GM12878 (cell line): ENCODE data around the gene MAGI2. TPM values are rescaled to one million over a fixed set of nuclear protein-coding genes. Genes with fewer than 3 reads are reported as not detected.
"Not testable (repeated sequence)": the region's sequence is repeated elsewhere in the genome, so short reads cannot be mapped to it uniquely, and the experiment has no call there.

Source experiments
- ATAC-seq: fragments of 200-7000 bp; cut with Tn5 transposase; 3 replicates; pipeline ENCODE4 v1.9.1; 2020; ENCODE audit warnings: mild to moderate bottlenecking, moderate library complexity
- BruUV-seq: library from RNA; stranded (reverse); fragments of 400-500 nt; replicated peaks from 2 replicates; lab custom pipeline; 2021; lab: Mats Ljungman, UMichigan
- CTCF ChIA-PET: fragments of 300-600 bp; sonication (Branson Sonifier 250); formaldehyde crosslinking; extraction: SDS; loops from one replicate; lab custom pipeline; 2021; ENCODE audit warnings: inconsistent platforms; lab: Yijun Ruan, JAX
- POLR2A ChIA-PET: fragments of 350-600 bp; formaldehyde crosslinking; extraction: SDS; loops from one replicate; lab custom pipeline; 2021; ENCODE audit warnings: inconsistent platforms; lab: Charles Lee
- RAD21 ChIA-PET: fragments of 300-600 bp; sonication (Branson Sonifier 250); formaldehyde crosslinking; loops from one replicate; lab custom pipeline; 2023; ENCODE audit warnings: antibody characterized with exemption; ENCODE audit not compliant: unreplicated experiment; lab: Charles Lee
- SMC1A ChIA-PET: fragments of 300-600 bp; sonication (Branson Sonifier 250); formaldehyde crosslinking; loops from one replicate; lab custom pipeline; 2023; ENCODE audit not compliant: unreplicated experiment, uncharacterized antibody; lab: Charles Lee
- DNase-seq: peaks from one replicate; pipeline ENCODE4 v3.0.0-alpha.2; 2011; ENCODE audit warnings: low read depth, low spot score
- FAIRE-seq: peaks from 3 replicates; lab custom pipeline; 2011; peaks lifted over from hg19 to GRCh38; lab: Jason Lieb, UNC
- H2AFZ ChIP-seq: 2 replicates; pipeline ENCODE4 v1.6.0; 2011; ENCODE audit warnings: low read depth, low read length, control low read depth; ENCODE audit not compliant: control insufficient read depth
- H3K27ac ChIP-seq: 2 replicates; pipeline ENCODE4 v1.5.1; 2011; ENCODE audit warnings: control low read depth; ENCODE audit not compliant: control insufficient read depth, insufficient read depth
- H3K27me3 ChIP-seq, 2 experiments: replicated peaks in 1 of 2; 2 replicates each; pipeline versions ENCODE4 v1.6.0 to v1.6.1; 2011; ENCODE audit warnings: low read length in 1 of 2; ENCODE audit not compliant: control insufficient read depth in 2 of 2, insufficient read depth in 2 of 2
- H3K36me3 ChIP-seq, 2 experiments: 2 replicates each; pipeline ENCODE4 v1.5.1; 2011; ENCODE audit warnings: low read length in 1 of 2; ENCODE audit not compliant: control insufficient read depth in 2 of 2, insufficient read depth in 2 of 2
- H3K4me1 ChIP-seq: 2 replicates; pipeline ENCODE4 v1.6.1; 2011; ENCODE audit warnings: mild to moderate bottlenecking, low read length, moderate library complexity, mixed read lengths; ENCODE audit not compliant: control insufficient read depth, insufficient read depth
- H3K4me2 ChIP-seq: 2 replicates; pipeline ENCODE4 v1.6.0; 2011; ENCODE audit warnings: control low read depth; ENCODE audit not compliant: control insufficient read depth, insufficient read depth
- H3K4me3 ChIP-seq: fragments of 200-600 bp; sonication (generic); 2 replicates; pipeline ENCODE4 v1.5.1; 2016
- H3K79me2 ChIP-seq: 2 replicates; pipeline ENCODE4 v1.6.0; 2011; ENCODE audit warnings: low read length; ENCODE audit not compliant: control insufficient read depth, insufficient read depth
- H3K9ac ChIP-seq: 2 replicates; pipeline ENCODE4 v1.8.0; 2011; ENCODE audit warnings: low read length, control low read depth, mixed read lengths; ENCODE audit not compliant: control insufficient read depth, insufficient read depth
- H3K9me3 ChIP-seq: replicated peaks from 3 replicates; pipeline ENCODE4 v1.5.1; 2011; ENCODE audit warnings: mild to moderate bottlenecking, low read length; ENCODE audit not compliant: control insufficient read depth, insufficient read depth
- H4K20me1 ChIP-seq: 2 replicates; pipeline ENCODE4 v1.6.0; 2011; ENCODE audit not compliant: control insufficient read depth, insufficient read depth
- CTCF ChIP-seq, 3 experiments: IDR thresholded peaks in 2 of 3; conservative IDR thresholded peaks in 1 of 3; 2 replicates each; pipeline ENCODE4 v1.5.1; 2011; ENCODE audit warnings: low read depth in 3 of 3, low read length in 3 of 3, mild to moderate bottlenecking in 3 of 3, control low read depth in 2 of 3, moderate library complexity in 2 of 3, inconsistent platforms in 1 of 3, mixed read lengths in 1 of 3; ENCODE audit not compliant: control insufficient read depth in 2 of 3, insufficient read depth in 1 of 3; ENCODE audit errors: extremely low read depth in 1 of 3
- ELK1 ChIP-seq: IDR thresholded peaks from 2 replicates; pipeline ENCODE4 v1.6.1; 2012; ENCODE audit warnings: low read depth, low read length, improper control_type of control experiment
- RAD21 ChIP-seq: IDR thresholded peaks from 2 replicates; pipeline ENCODE4 v1.6.1; 2011; ENCODE audit warnings: mild to moderate bottlenecking, low read depth, low read length, moderate library complexity; ENCODE audit not compliant: insufficient read depth
- SMC3 ChIP-seq: IDR thresholded peaks from 2 replicates; pipeline ENCODE4 v1.6.1; 2011; ENCODE audit warnings: low read length, improper control_type of control experiment, borderline replicate concordance
- WGBS: methylation state at CpG from one replicate; pipeline ENCODE4 v1.1.6; 2016; ENCODE audit warnings: low lambda C conversion rate; ENCODE audit not compliant: insufficient replicate concordance, insufficient coverage; ENCODE audit errors: missing lambda C conversion rate; 5-methylcytosine and 5-hydroxymethylcytosine counted together
- in situ Hi-C: fragments of 300-500 bp; cut with MboI; formaldehyde crosslinking; loops from 9 replicates; pipeline ENCODE4 v1.14.3; 2018; ENCODE audit warnings: mixed read lengths
- intact Hi-C: fragments of 100-400 bp; cut with micrococcal nuclease; formaldehyde crosslinking; loops from one replicate; pipeline ENCODE4 v1.14.2; 2022; ENCODE audit not compliant: unreplicated experiment
- polyA plus RNA-seq, 11 experiments: library from polyadenylated mRNA; depleted of rRNA in 4 of 11; unstranded in 6 of 11; stranded (reverse) in 5 of 11; fragments of >200 nt; fragmentation: Nextera tagmentation in 4 of 11; fragmentation: Illumina TruSeq in 1 of 11; extraction: Ambion mirVana in 4 of 11; extraction: Trizol in 1 of 11; gene quantifications; 1 replicate in 1 of 11; 2 replicates in 10 of 11; pipeline versions ENCODE4 v1.2.1 to v1.2.3, GENCODE V29; 2011 to 2016; ENCODE audit warnings: inconsistent platforms in 2 of 11, missing spikeins in 2 of 11, low read depth in 1 of 11
- total RNA-seq, 4 experiments: library from RNA; depleted of rRNA in 3 of 4; stranded (reverse); fragments of >200 nt in 3 of 4; fragmentation: Illumina TruSeq in 1 of 4; extraction: Trizol in 1 of 4; gene quantifications; 2 replicates each; pipeline versions ENCODE4 v1.2.1 to v1.2.3, GENCODE V29; 2013 to 2021

MAGI2 gene
- total and polyA plus RNA-seq, 10 of the 15 experiments (the other 5 are each of a cell fraction or from before 2014, with no cell fraction given), result 0.01 to 0.31 (median 0.05) TPM; not detected in 2

DNA sequence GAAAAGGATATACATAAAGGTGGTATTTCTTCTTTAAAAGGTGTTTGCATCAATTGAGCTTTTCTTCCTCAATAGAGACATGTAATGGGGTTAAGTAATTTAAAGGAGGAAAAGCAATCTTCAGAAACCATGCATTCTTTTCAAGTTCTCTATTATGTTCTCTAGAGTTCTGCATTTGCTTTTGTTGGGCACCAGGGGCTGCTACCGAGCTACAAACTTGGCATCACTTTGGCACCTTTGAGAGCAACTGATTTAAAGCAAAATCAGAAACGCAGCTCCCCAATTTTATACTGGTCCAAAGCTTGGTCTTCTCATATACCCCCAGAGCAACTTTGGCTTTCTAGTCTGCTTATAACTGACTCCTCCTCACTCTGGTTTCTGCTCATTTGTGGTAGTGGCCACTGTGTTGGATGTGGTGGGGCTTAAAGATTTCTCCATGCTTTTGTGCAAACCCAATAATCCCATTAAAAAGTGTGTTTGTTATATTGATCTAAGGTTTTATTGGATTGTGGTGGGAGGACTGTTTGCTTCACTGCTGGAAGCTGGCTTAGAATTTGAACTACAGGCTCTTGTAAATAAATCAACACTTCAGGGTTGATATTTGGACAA is 942.8 kb downstream of the MAGI2 start:
- no peak for DNase-seq
- TF ChIP-seq RAD21 (peak; percentile 72), SMC3 (peak; percentile 68; the same call in 1 of the 2 replicates), CTCF (IDR thresholded peaks at IDR 0.05 in 2 of 3, conservative IDR thresholded peaks at IDR 0.05 in 1 of 3; ENCODE audit: control insufficient read depth in 2 of 3, extremely low read depth in 1 of 3, insufficient read depth in 1 of 3, low read depth in 3 of 3, low read length in 3 of 3) (peak; percentile 58 to 69 (median 68)), ELK1 (no peak)
- no peaks in the 10 kb centered on the region for H3K27me3 ChIP-seq
- H2AFZ ChIP-seq, result no peak overlapping the region
- H3K4me3 ChIP-seq, result no peak overlapping the region
- no peaks in the 10 kb centered on the region for H3K79me2 ChIP-seq
- no peak overlapping the region for H3K9ac ChIP-seq
- ChIA-PET POLR2A (no interaction called here), RAD21 (interaction anchor here (0.6 kb wide), 1 partner anchor 1032 kb away, joined by 3 read pairs; no protein-coding TSS in a partner anchor), CTCF (interaction anchor here (0.8 to 1.2 kb wide), 3 partner anchors 10 to 666 kb away, joined by 3 to 8 read pairs (median 3); no protein-coding TSS in a partner anchor), SMC1A (interaction anchor here (0.8 to 1.1 kb wide), 2 partner anchors 9 to 143 kb away, joined by 3 to 4 read pairs; no protein-coding TSS in a partner anchor)
- BruUV-seq, result no TSS peak
- no peak overlapping the region for H3K27ac ChIP-seq
- no peaks in the 10 kb centered on the region for H3K36me3 ChIP-seq
- in situ Hi-C loops (no loop called here), intact Hi-C loops (loop anchor here (5.0 to 10.0 kb wide), 2 partner anchors 414 to 667 kb away; no protein-coding TSS in a partner anchor)
- no peak overlapping the region for H3K4me2 ChIP-seq
- FAIRE-seq, result peak; percentile 27
- no peaks in the 10 kb centered on the region for H3K9me3 ChIP-seq
- peak; percentile 71 for ATAC-seq
- H4K20me1 ChIP-seq, result no peaks in the 10 kb centered on the region
- no peaks in the 10 kb centered on the region for H3K4me1 ChIP-seq
- whole genome bisulfite sequencing, result 7% methylated on average over 2 of the region's 2 CpGs

DNA sequence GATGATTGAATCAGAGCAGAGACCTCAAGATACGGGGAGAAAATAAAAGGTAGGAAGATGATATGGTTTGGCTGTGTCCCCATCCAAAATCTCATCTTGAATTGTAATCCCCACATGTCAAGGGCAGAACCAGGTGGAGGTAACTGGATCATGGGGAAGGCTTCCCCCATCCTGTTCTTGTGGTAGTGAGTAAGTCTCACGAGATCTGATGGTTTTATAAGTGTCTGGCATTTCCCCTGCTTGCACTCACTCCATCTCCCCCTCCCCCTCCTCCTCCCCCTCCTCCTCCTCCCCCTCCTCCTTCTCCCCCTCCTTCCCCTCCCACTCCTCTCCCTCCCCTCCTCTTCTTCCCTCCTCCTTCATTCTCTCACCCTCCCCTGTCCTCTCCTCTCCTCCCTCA is 950.2 kb downstream of the MAGI2 start:
- ATAC-seq, H3K27me3 ChIP-seq, H3K27ac ChIP-seq, H4K20me1 ChIP-seq, H3K36me3 ChIP-seq, H3K9ac ChIP-seq, DNase-seq, H3K9me3 ChIP-seq, H3K79me2 ChIP-seq, RAD21 ChIA-PET, intact Hi-C loops, in situ Hi-C loops, BruUV-seq, H3K4me1 ChIP-seq, SMC1A ChIA-PET, CTCF ChIA-PET, H3K4me3 ChIP-seq, H3K4me2 ChIP-seq, H2AFZ ChIP-seq, POLR2A ChIA-PET, FAIRE-seq: not testable (repeated sequence)
- 7% methylated on average over 2 of the region's 2 CpGs for WGBS
